IgD-negative memory B cell (primary cell): ENCODE data around the gene CAB39L. TPM values are rescaled to one million over a fixed set of nuclear protein-coding genes. Genes with fewer than 3 reads are reported as not detected.

Experiments
- H3K27ac Mint-ChIP-seq, 3 donors: one replicate each; pipeline ENCODE4 v1.8.0; 2020 to 2022; ENCODE audit warnings: mild to moderate bottlenecking in 3 of 3, mixed read lengths in 3 of 3, moderate library complexity in 1 of 3
- H3K27me3 Mint-ChIP-seq: one replicate; pipeline ENCODE4 v1.8.0; 2021; ENCODE audit warnings: mixed read lengths
- H3K36me3 Mint-ChIP-seq: one replicate; pipeline ENCODE4 v1.8.0; 2020; ENCODE audit warnings: mild to moderate bottlenecking, mixed read lengths
- H3K4me1 Mint-ChIP-seq, 3 donors: one replicate each; pipeline ENCODE4 v1.8.0; 2020 to 2022; ENCODE audit warnings: mixed read lengths in 3 of 3, mild to moderate bottlenecking in 1 of 3
- H3K4me3 Mint-ChIP-seq, 4 donors: one replicate each; pipeline ENCODE4 v1.8.0; 2020 to 2022; ENCODE audit warnings: mild to moderate bottlenecking in 4 of 4, mixed read lengths in 4 of 4, moderate library complexity in 3 of 4
- H3K9me3 Mint-ChIP-seq, 3 donors: one replicate each; pipeline ENCODE4 v1.8.0; 2020 to 2021; ENCODE audit warnings: mixed read lengths in 3 of 3, mild to moderate bottlenecking in 1 of 3
- polyA plus RNA-seq: library from polyadenylated mRNA; unstranded; fragments of 300-500 nt; fragmentation: Illumina TruSeq; gene quantifications from one replicate; pipeline ENCODE4 v1.2.3, GENCODE V29; 2021

CAB39L gene
- polyA plus RNA-seq: 1.7 TPM

GRCh38 chr13:49443704-49444523 is at the start of gene CAB39L, which contains the start of gene SETDB2:
CAB39L (minus strand) TSS chr13:49444064; CDS start chr13:49382910, 61,154 bp downstream.
SETDB2 (plus strand) TSS chr13:49444274; CDS start chr13:49451894, 7,620 bp downstream.
- H3K36me3 Mint-ChIP-seq: peaks cover 2% of the 10 kb centered on the region
- peaks cover 24 to 47% (median 42%) of the 10 kb centered on the region in 3 donors for H3K4me1 Mint-ChIP-seq
- no peaks in the 10 kb centered on the region for H3K27me3 Mint-ChIP-seq
- H3K27ac Mint-ChIP-seq: peak within 1 kb of the TSS; percentile 91 to 100 (median 98)
- no peaks in the 10 kb centered on the region for H3K9me3 Mint-ChIP-seq
- peak within 1 kb of the TSS; percentile 92 to 98 (median 97) for H3K4me3 Mint-ChIP-seq

- Mint-ChIP-seq H3K36me3 (peaks cover 6% of the 10 kb centered on the region), H3K4me3 (peak overlapping the region in 1 of 4 donors; percentile 32), H3K27ac (no peak overlapping the region), H3K27me3 (no peaks in the 10 kb centered on the region), H3K4me1 (no peaks in the 10 kb centered on the region), H3K9me3 (no peaks in the 10 kb centered on the region)
Observed at GRCh38 chr13:49488563-49488962, 44.7 kb upstream of the CAB39L start.

- peak overlapping the region in 1 of 3 donors; percentile 59 for H3K27ac Mint-ChIP-seq
- H3K36me3 Mint-ChIP-seq: peaks cover 3% of the 10 kb centered on the region
Observed at GRCh38 chr13:49481788-49482187, 37.9 kb upstream of the CAB39L start.

GRCh38 chr13:49476529-49476928 is 32.7 kb upstream of the CAB39L start:
- no peak overlapping the region for H3K4me3 Mint-ChIP-seq
- H3K27ac Mint-ChIP-seq: no peak overlapping the region
- H3K36me3 Mint-ChIP-seq: no peaks in the 10 kb centered on the region
- H3K27me3 Mint-ChIP-seq: no peaks in the 10 kb centered on the region
- H3K9me3 Mint-ChIP-seq: no peaks in the 10 kb centered on the region
- H3K4me1 Mint-ChIP-seq: peaks cover 0 to 1% (median 0%) of the 10 kb centered on the region in 3 donors

More at GRCh38 chr13:49481788-49482187, 37.9 kb upstream of the CAB39L start:
- Mint-ChIP-seq H3K27me3 (no peaks in the 10 kb centered on the region), H3K9me3 (no peaks in the 10 kb centered on the region), H3K4me1 (no peaks in the 10 kb centered on the region), H3K4me3 (no peak overlapping the region)

GRCh38 chr13:49472186-49472585 is 28.3 kb upstream of the CAB39L start:
- H3K9me3 Mint-ChIP-seq: no peaks in the 10 kb centered on the region
- H3K36me3 Mint-ChIP-seq: no peaks in the 10 kb centered on the region
- H3K4me3 Mint-ChIP-seq: no peak overlapping the region
- no peaks in the 10 kb centered on the region for H3K27me3 Mint-ChIP-seq
- H3K27ac Mint-ChIP-seq: peak overlapping the region in 1 of 3 donors; percentile 9
- H3K4me1 Mint-ChIP-seq: peaks cover 0 to 1% (median 0%) of the 10 kb centered on the region in 3 donors

DNA sequence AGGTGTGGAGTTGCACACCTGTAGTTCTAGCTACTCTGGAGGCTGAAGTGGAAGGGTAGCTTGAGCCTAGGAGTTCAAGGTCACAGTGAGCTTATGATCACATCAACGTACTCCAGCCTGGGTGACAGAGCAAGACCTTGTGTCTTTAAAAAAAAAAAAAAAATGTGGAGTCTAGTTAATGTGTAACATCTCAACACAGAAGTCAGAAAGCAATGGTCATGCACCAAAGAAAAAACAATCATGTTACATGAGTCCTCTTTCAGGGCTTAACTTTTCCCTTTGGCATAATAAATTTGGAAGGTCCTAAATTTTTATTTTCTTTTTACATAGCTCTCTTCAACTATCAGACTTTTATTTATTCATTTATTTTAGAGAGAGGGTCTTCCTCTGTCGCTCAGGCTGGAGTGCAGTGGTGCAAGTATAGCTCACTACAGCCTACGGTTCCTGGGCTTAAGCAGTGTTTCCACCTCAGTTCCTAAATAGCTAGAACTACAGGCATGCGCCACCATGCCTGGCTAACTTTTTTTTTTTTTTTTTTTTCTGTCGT is 22.5 kb upstream of the CAB39L start:
- H3K4me1 Mint-ChIP-seq: no peaks in the 10 kb centered on the region
- no peaks in the 10 kb centered on the region for H3K27me3 Mint-ChIP-seq
- peaks cover 10% of the 10 kb centered on the region for H3K36me3 Mint-ChIP-seq
- no peaks in the 10 kb centered on the region for H3K9me3 Mint-ChIP-seq
- H3K27ac Mint-ChIP-seq: no peak overlapping the region
- no peak overlapping the region for H3K4me3 Mint-ChIP-seq

DNA sequence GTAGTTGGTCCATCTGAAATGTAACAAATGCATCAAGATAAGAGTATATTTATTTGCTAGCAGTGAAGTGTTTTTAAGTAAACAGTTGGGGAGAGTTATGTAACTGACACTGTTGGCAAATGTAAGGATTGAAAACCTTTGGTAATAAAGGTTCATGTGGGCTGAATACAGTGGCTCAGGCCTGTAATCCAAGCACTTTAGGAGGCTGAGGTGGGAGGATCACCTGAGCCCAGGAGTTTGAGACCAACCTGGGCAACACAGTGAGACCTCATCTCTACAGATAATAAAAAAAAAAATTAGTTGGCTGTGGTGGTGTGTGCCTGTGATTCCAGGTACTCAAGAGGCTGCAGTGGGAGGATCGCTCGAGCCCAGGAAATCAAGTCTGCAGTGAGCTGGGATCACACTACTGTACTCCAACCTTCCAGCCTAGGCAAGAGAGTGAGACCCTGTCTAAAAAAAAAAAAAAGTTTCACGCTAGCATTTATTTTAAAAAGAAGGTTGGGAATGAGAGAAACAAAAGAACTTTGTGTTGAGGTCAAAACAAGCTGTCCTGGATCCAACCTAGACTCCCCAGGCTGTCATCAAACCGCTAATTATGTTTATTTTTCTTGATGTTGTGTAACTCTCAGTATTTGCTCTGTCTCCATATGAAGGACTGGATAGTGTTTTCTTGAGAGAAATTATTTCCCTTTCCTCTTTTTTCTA is 20.9 kb upstream of the CAB39L start:
- Mint-ChIP-seq H3K36me3 (peaks cover 10% of the 10 kb centered on the region), H3K27ac (no peak overlapping the region)

DNA sequence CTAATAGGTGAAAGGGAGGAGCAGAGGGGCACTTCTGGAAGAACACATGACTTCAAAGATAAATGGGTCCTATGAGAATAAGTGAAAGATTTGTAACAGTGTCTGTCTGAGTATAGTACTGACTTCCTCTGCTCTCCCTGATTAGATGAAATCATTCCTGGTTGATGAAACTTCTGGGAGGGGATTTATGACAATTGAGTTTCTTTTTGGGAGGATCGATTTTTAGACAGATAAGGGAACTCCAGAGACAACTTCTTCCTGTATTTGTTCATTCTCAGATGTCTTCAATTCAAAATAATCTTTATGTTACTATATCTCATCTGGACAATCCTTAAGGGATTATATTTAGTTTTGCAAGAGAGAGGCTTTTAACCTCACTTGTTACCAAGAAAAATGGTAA is 20.2 kb upstream of the CAB39L start:
- no peaks in the 10 kb centered on the region for H3K9me3 Mint-ChIP-seq
- peaks cover 10% of the 10 kb centered on the region for H3K36me3 Mint-ChIP-seq
- no peak overlapping the region for H3K27ac Mint-ChIP-seq
- no peaks in the 10 kb centered on the region for H3K4me1 Mint-ChIP-seq
- H3K27me3 Mint-ChIP-seq: no peaks in the 10 kb centered on the region
- H3K4me3 Mint-ChIP-seq: no peak overlapping the region

More for the DNA sequence above, 20.9 kb upstream of the CAB39L start:
- Mint-ChIP-seq H3K27me3 (no peaks in the 10 kb centered on the region), H3K4me3 (no peak overlapping the region), H3K4me1 (no peaks in the 10 kb centered on the region), H3K9me3 (no peaks in the 10 kb centered on the region)

DNA sequence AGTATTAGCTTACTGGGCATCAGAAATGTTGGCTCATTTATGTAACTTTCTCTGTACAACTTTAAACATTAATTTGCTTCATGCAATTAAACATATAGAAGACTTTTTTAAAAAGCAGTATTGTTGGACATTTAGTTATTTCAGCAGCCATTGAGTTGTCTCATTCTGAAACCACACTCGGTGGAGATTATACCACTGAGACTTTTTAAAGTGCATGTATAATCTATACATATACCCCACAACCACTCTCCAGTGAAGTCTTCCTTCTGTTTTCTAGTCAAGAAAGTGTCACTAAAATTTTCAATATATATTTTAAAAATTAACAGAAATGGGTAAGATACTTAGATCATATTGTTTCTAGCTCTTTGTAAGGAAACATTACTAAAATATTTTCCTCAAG is 15.7 kb upstream of the CAB39L start:
- Mint-ChIP-seq H3K36me3 (peaks cover 17% of the 10 kb centered on the region), H3K9me3 (no peaks in the 10 kb centered on the region), H3K4me1 (peaks cover 9 to 14% (median 12%) of the 10 kb centered on the region in 3 donors)

GRCh38 chr13:49457221-49457620 is 13.4 kb upstream of the CAB39L start:
- Mint-ChIP-seq H3K27me3 (peaks cover 1% of the 10 kb centered on the region), H3K4me1 (peaks cover 18 to 24% (median 20%) of the 10 kb centered on the region in 3 donors), H3K27ac (no peak overlapping the region), H3K36me3 (peaks cover 11% of the 10 kb centered on the region), H3K9me3 (no peaks in the 10 kb centered on the region), H3K4me3 (no peak overlapping the region)

More for the DNA sequence above, 15.7 kb upstream of the CAB39L start:
- Mint-ChIP-seq H3K27ac (no peak overlapping the region), H3K27me3 (peaks cover 1% of the 10 kb centered on the region), H3K4me3 (no peak overlapping the region)

GRCh38 chr13:49456156-49456555 is 12.3 kb upstream of the CAB39L start:
- H3K9me3 Mint-ChIP-seq: no peaks in the 10 kb centered on the region
- H3K27me3 Mint-ChIP-seq: peaks cover 1% of the 10 kb centered on the region
- peaks cover 18 to 24% (median 20%) of the 10 kb centered on the region in 3 donors for H3K4me1 Mint-ChIP-seq
- H3K36me3 Mint-ChIP-seq: peaks cover 11% of the 10 kb centered on the region
- no peak overlapping the region for H3K27ac Mint-ChIP-seq
- no peak overlapping the region for H3K4me3 Mint-ChIP-seq

DNA sequence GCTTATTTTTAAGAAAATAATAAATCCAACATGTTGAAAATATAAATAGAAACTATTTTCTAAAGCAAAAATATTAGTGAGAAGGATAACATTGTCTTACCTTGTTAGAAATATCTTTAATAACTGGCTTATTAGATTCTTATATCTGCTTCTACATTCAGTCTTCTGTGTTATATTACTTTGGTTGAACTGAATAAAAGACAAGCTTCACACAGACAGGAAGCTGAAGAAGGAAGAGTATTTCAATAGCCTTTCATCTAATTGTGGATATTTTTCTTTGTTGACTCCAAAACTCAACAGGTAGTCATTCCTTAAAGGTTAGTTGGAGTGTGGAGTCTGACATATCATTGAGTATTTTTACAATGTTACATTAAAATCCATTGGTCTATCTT is 11.1 kb upstream of the CAB39L start:
- Mint-ChIP-seq H3K36me3 (peaks cover 11% of the 10 kb centered on the region), H3K27ac (peak overlapping the region in 2 of 3 donors; percentile 75 to 92), H3K27me3 (peaks cover 1% of the 10 kb centered on the region), H3K4me1 (peaks cover 24 to 30% (median 24%) of the 10 kb centered on the region in 3 donors), H3K4me3 (peak overlapping the region in 1 of 4 donors; percentile 80), H3K9me3 (no peaks in the 10 kb centered on the region)

- peaks cover 29 to 33% (median 29%) of the 10 kb centered on the region in 3 donors for H3K4me1 Mint-ChIP-seq
- H3K4me3 Mint-ChIP-seq: peak overlapping the region; percentile 8 to 80 (median 40)
- H3K36me3 Mint-ChIP-seq: peaks cover 11% of the 10 kb centered on the region
- no peaks in the 10 kb centered on the region for H3K9me3 Mint-ChIP-seq
- peaks cover 1% of the 10 kb centered on the region for H3K27me3 Mint-ChIP-seq
- peak overlapping the region; percentile 75 to 92 (median 89) for H3K27ac Mint-ChIP-seq
Observed at GRCh38 chr13:49454388-49455006, 10.6 kb upstream of the CAB39L start.

- no peak overlapping the region for H3K4me3 Mint-ChIP-seq
- H3K9me3 Mint-ChIP-seq: no peaks in the 10 kb centered on the region
- peak overlapping the region in 2 of 3 donors; percentile 23 to 74 for H3K27ac Mint-ChIP-seq
- H3K27me3 Mint-ChIP-seq: peaks cover 1% of the 10 kb centered on the region
- H3K4me1 Mint-ChIP-seq: peaks cover 29 to 35% (median 30%) of the 10 kb centered on the region in 3 donors
- peaks cover 11% of the 10 kb centered on the region for H3K36me3 Mint-ChIP-seq
Observed at GRCh38 chr13:49453465-49453864, 9.6 kb upstream of the CAB39L start.
